Psoas muscle (tissue), 8 donors: ENCODE measurements around the gene KRT6C. TPM values are rescaled to one million over a fixed set of nuclear protein-coding genes. Genes with fewer than 3 reads are reported as not detected.

ENCODE experiments used
- ATAC-seq, 4 donors: fragments of 200-7000 bp; cut with Tn5 transposase; one replicate each; pipeline ENCODE4 v1.9.1; 2020; ENCODE audit warnings: moderate library complexity in 3 of 4, mild to moderate bottlenecking in 2 of 4
- DNase-seq, 2 donors: peaks; one replicate each; pipeline ENCODE4 v3.0.0-alpha.2; 2020
- H3K27ac ChIP-seq: fragments of 200-600 bp; one replicate; pipeline ENCODE4 v1.8.0; 2022
- H3K27me3 ChIP-seq, 3 donors: fragments of 200-600 bp in 1 of 3; one replicate each; pipeline versions ENCODE4 v1.6.1 to v1.8.0; 2013 to 2022; ENCODE audit warnings: low read length in 2 of 3, mild to moderate bottlenecking in 2 of 3, moderate library complexity in 1 of 3; ENCODE audit not compliant: insufficient read depth in 3 of 3
- H3K36me3 ChIP-seq, 2 donors: fragments of 200-600 bp in 1 of 2; one replicate each; pipeline versions ENCODE4 v1.6.1 to v1.8.0; 2013 to 2022; ENCODE audit warnings: low read depth in 1 of 2, mild to moderate bottlenecking in 1 of 2, moderate library complexity in 1 of 2; ENCODE audit not compliant: insufficient read depth in 1 of 2
- H3K4me1 ChIP-seq: fragments of 200-600 bp; one replicate; pipeline ENCODE4 v1.8.0; 2022
- H3K4me3 ChIP-seq: fragments of 200-600 bp; one replicate; pipeline ENCODE4 v1.8.0; 2022; ENCODE audit warnings: mild to moderate bottlenecking
- H3K9me3 ChIP-seq: fragments of 200-600 bp; one replicate; pipeline ENCODE4 v1.8.0; 2022
- CTCF ChIP-seq: fragments of 200-600 bp; IDR thresholded peaks from one replicate; pipeline ENCODE4 v1.8.0; 2022; ENCODE audit warnings: antibody characterized with exemption
- WGBS, 3 donors: extraction: QIAGEN DNeasy Blood & Tissue Kit; methylation state at CpG; one replicate each; pipeline versions ENCODE4 v1.1.6 to v1.1.7; 2013; 5-methylcytosine and 5-hydroxymethylcytosine counted together
- intact Hi-C, 2 donors: fragments of 100-400 bp; cut with DNase I; formaldehyde crosslinking; loops; one replicate each; pipeline versions ENCODE4 v1.11.0 to v1.14.2; 2022
- long read RNA-seq, 2 donors: library from polyadenylated mRNA; unstranded; transcript quantifications; one replicate each; pipeline ENCODE4 v2.0.0, GENCODE V29; 2021
- polyA plus RNA-seq, 3 donors: library from polyadenylated mRNA; stranded (reverse); fragments of 200-250 nt; gene quantifications; one replicate each; pipeline ENCODE4 v1.2.3, GENCODE V29; 2013
- total RNA-seq, 4 donors: library from RNA; stranded (reverse); fragmentation: NEBNext Ultra II Directional in 2 of 4; extraction: Animal tissue kit (Norgen Biotek cat#: 25700) in 2 of 4; gene quantifications; one replicate each; pipeline versions ENCODE4 v1.2.1 to v1.2.4, GENCODE V29; 2021 to 2023
- donor health status: healthy with polysubstance abuse.
- donor health status: DM: no; HTN: no; CAD: no; lungs with moderate emphysema.
- donor health status: Bipolar disorder and iron deficiency.
- donor health status: healthy.
- donor health status: DM: yes; HTN: yes; CAD: no.
- donor health status: DM: no; HTN: no; CAD: no.
- donor health status: DM: no; HTN: no; CAD: no.
- donor health status: DM: yes; HTN: yes; CAD: no.

Gene KRT6C
- total RNA-seq (under 1 TPM in 2 of 4 donors, not detected in 2; 0.21 to 0.24 TPM), polyA plus RNA-seq (under 1 TPM in 1 of 3 donors, not detected in 2; 0.04 TPM)
- long read RNA-seq, donor 1, result 0 reads
- long read RNA-seq, donor 2, result 0 reads

GRCh38 chr12:52473768-52474167, at the start of gene KRT6C:
Gene KRT6C, minus strand, starts transcription at chr12:52473805. Its CDS starts 68 bp downstream, at chr12:52473737.
- ATAC-seq (no peak), DNase-seq (no peak)
- no peaks in the 10 kb centered on the region for H3K36me3 ChIP-seq
- H3K4me3 ChIP-seq, result no peak within 1 kb of the TSS
- TF ChIP-seq CTCF, result no peak
- H3K27ac ChIP-seq, result no peak within 1 kb of the TSS
- intact Hi-C loops, result no loop called here
- peaks cover 3% of the 10 kb centered on the region for H3K9me3 ChIP-seq
- H3K4me1 ChIP-seq, result no peaks in the 10 kb centered on the region
- WGBS, 3 donors, result 73 to 88% (median 81%) methylated on average over 4 of the region's 4 CpGs
- H3K27me3 ChIP-seq, result no peaks in the 10 kb centered on the region

- Histone ChIP-seq H3K4me1 (no peaks in the 10 kb centered on the region), H3K27ac (no peak overlapping the region), H3K36me3 (no peaks in the 10 kb centered on the region), H3K4me3 (no peak overlapping the region), H3K27me3 (peaks cover 0 to 14% (median 4%) of the 10 kb centered on the region in 3 donors), H3K9me3 (no peaks in the 10 kb centered on the region)
- peak in 3 of 4 donors; percentile 17 to 70 (median 53) for ATAC-seq
- intact Hi-C loops, result no loop called here
- 31 to 46% (median 35%) methylated on average over 10 of the region's 10 CpGs for WGBS, 3 donors
- DNase-seq, result no peak
- no peak for TF ChIP-seq CTCF
Measured at GRCh38 chr12:52522346-52523011, 48.9 kb upstream of the KRT6C start.

DNA sequence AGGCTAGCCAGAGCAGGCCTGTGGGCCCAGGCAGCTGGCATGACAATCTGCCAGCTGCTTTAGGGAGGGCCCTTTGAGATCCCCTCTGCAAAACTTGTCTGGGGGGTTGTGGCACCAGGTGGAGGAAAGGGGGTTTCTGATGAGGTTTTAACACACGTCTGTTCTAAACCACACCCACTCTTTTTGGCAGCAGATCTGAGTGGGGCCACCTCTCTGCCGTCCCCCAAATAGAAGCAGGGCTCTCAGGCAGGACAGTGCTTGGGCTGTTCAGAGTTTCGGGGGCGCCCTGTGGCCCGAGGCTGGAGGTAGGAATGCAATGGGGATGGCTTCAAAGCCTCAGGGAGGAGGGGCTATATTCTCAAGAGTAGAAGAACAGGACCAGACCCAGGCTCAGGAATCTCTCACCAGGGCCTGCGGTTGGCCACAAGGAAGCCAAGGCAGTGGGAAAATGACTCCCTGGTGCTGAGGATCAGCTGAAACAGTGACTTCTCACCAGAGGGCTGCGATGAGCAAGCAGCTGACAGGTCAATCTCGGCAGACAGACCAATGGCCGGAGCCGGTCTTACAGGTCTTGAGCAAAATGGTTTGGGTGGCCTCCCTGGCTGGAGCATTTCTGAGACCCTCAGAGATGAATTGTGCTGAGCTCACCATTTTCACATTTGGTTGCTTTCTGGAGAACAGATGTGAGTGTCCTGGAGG, 48.1 kb upstream of the KRT6C start:
- ATAC-seq (no peak), DNase-seq (no peak)
- Histone ChIP-seq H3K9me3 (no peaks in the 10 kb centered on the region), H3K27me3 (peaks cover 0 to 14% (median 4%) of the 10 kb centered on the region in 3 donors), H3K27ac (no peak overlapping the region), H3K4me1 (no peaks in the 10 kb centered on the region), H3K36me3 (no peaks in the 10 kb centered on the region), H3K4me3 (no peak overlapping the region)
- intact Hi-C loops, result no loop called here
- no peak for TF ChIP-seq CTCF
- WGBS, 3 donors, result 42 to 60% (median 49%) methylated on average over 10 of the region's 10 CpGs

DNA sequence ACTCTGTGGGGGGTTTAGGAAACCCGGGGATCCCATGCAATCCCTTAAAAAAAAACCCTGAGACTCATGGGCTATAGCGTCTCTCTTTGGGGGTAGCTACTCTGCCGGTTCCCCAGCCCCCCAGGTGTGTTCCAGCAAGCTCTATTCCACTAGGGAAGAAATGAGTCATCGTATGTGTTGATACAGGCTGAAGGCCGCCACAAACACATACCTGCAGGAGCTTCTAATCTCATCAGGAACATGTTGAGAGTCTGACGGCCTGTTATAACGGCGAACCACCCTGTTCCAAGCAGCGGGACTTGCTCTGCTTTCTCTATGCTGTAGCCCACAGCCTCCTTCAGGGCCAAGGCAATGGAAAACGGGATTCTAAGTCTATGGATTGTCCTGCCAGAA, 47.6 kb upstream of the KRT6C start:
- no peak for ATAC-seq

More for the DNA sequence above, 47.6 kb upstream of the KRT6C start:
- Histone ChIP-seq H3K9me3 (no peaks in the 10 kb centered on the region), H3K4me3 (no peak overlapping the region), H3K27ac (no peak overlapping the region), H3K4me1 (no peaks in the 10 kb centered on the region), H3K36me3 (no peaks in the 10 kb centered on the region), H3K27me3 (peaks cover 0 to 14% (median 4%) of the 10 kb centered on the region in 3 donors)
- no peak for TF ChIP-seq CTCF
- no peak for DNase-seq
- intact Hi-C loops, result no loop called here
- 39 to 59% (median 44%) methylated on average over 10 of the region's 10 CpGs for WGBS, 3 donors
